ENCODE data around the gene CNTNAP2. TPM values are rescaled to one million over a fixed set of nuclear protein-coding genes. Genes with fewer than 3 reads are reported as not detected.

Gene CNTNAP2
- total and polyA plus RNA-seq, 2 donors (not counting 1 experiment from before 2014, with no cell fraction given), result not detected

GRCh38 chr7:148362541-148362940 is 2245.9 kb downstream of the CNTNAP2 start:
- Histone ChIP-seq H3K79me2 (ENCODE audit: control insufficient read depth, insufficient read depth, low read length) (no peaks in the 10 kb centered on the region), H2AFZ (ENCODE audit: low read length) (no peak overlapping the region), H3K4me2 (ENCODE audit: extremely low read depth, insufficient read depth, low read length) (no peak overlapping the region), H4K20me1 (ENCODE audit: control insufficient read depth, extremely low read depth, insufficient read depth, low read length) (no peaks in the 10 kb centered on the region), H3K9me3 (ENCODE audit: control insufficient read depth, insufficient read depth, low read depth, low read length) (no peaks in the 10 kb centered on the region), H3K27me3 (ENCODE audit: control insufficient read depth, insufficient read depth, low read length) (no peaks in the 10 kb centered on the region), H3K27ac (ENCODE audit: insufficient read depth, low read length) (no peak overlapping the region), H3K4me3 (replicated peaks in 1 of 4; ENCODE audit: control extremely low read depth in 1 of 4, insufficient read depth in 1 of 4, low read depth in 3 of 4, low read length in 4 of 4) (no peak overlapping the region), H3K36me3 (ENCODE audit: control insufficient read depth, insufficient read depth, low read length) (no peaks in the 10 kb centered on the region), H3K4me1 (ENCODE audit: control insufficient read depth, extremely low read depth, insufficient read depth, low read length) (no peaks in the 10 kb centered on the region), H3K9ac (ENCODE audit: insufficient read depth, low read length) (no peak overlapping the region)
- no peak for DNase-seq (ENCODE audit: low read depth in 2 of 2)
- TF ChIP-seq EZH2 (IDR thresholded peaks at IDR 0.05; ENCODE audit: low read length, missing control alignments), result no peak

GRCh38 chr7:148367731-148368475 is 2251.3 kb downstream of the CNTNAP2 start:
- Histone ChIP-seq H3K4me2 (ENCODE audit: extremely low read depth, insufficient read depth, low read length) (no peak overlapping the region), H3K36me3 (ENCODE audit: control insufficient read depth, insufficient read depth, low read length) (no peaks in the 10 kb centered on the region), H2AFZ (ENCODE audit: low read length) (no peak overlapping the region), H3K4me3 (replicated peaks in 1 of 4; ENCODE audit: control extremely low read depth in 1 of 4, insufficient read depth in 1 of 4, low read depth in 3 of 4, low read length in 4 of 4) (no peak overlapping the region), H3K79me2 (ENCODE audit: control insufficient read depth, insufficient read depth, low read length) (no peaks in the 10 kb centered on the region), H3K9ac (ENCODE audit: insufficient read depth, low read length) (no peak overlapping the region), H3K27me3 (ENCODE audit: control insufficient read depth, insufficient read depth, low read length) (no peaks in the 10 kb centered on the region), H3K4me1 (ENCODE audit: control insufficient read depth, extremely low read depth, insufficient read depth, low read length) (no peaks in the 10 kb centered on the region), H4K20me1 (ENCODE audit: control insufficient read depth, extremely low read depth, insufficient read depth, low read length) (no peaks in the 10 kb centered on the region), H3K9me3 (ENCODE audit: control insufficient read depth, insufficient read depth, low read depth, low read length) (no peaks in the 10 kb centered on the region), H3K27ac (ENCODE audit: insufficient read depth, low read length) (no peak overlapping the region)
- TF ChIP-seq EZH2 (IDR thresholded peaks at IDR 0.05; ENCODE audit: low read length, missing control alignments) (no peak), CTCF (conservative IDR thresholded peaks at IDR 0.05 in 1 of 2, IDR thresholded peaks at IDR 0.05 in 1 of 2; ENCODE audit: low read depth in 1 of 2, low read length in 2 of 2) (no peak)
- DNase-seq (ENCODE audit: low read depth in 2 of 2), result no peak

GRCh38 chr7:148368562-148368961 is 2252.0 kb downstream of the CNTNAP2 start:
- Histone ChIP-seq H4K20me1 (ENCODE audit: control insufficient read depth, extremely low read depth, insufficient read depth, low read length) (no peaks in the 10 kb centered on the region), H3K27me3 (ENCODE audit: control insufficient read depth, insufficient read depth, low read length) (no peaks in the 10 kb centered on the region), H3K4me2 (ENCODE audit: extremely low read depth, insufficient read depth, low read length) (no peak overlapping the region), H2AFZ (ENCODE audit: low read length) (no peak overlapping the region), H3K79me2 (ENCODE audit: control insufficient read depth, insufficient read depth, low read length) (no peaks in the 10 kb centered on the region), H3K9ac (ENCODE audit: insufficient read depth, low read length) (no peak overlapping the region), H3K4me3 (replicated peaks in 1 of 4; ENCODE audit: control extremely low read depth in 1 of 4, insufficient read depth in 1 of 4, low read depth in 3 of 4, low read length in 4 of 4) (no peak overlapping the region), H3K36me3 (ENCODE audit: control insufficient read depth, insufficient read depth, low read length) (no peaks in the 10 kb centered on the region), H3K4me1 (ENCODE audit: control insufficient read depth, extremely low read depth, insufficient read depth, low read length) (no peaks in the 10 kb centered on the region), H3K9me3 (ENCODE audit: control insufficient read depth, insufficient read depth, low read depth, low read length) (no peaks in the 10 kb centered on the region), H3K27ac (ENCODE audit: insufficient read depth, low read length) (no peak overlapping the region)
- no peak for TF ChIP-seq EZH2 (IDR thresholded peaks at IDR 0.05; ENCODE audit: low read length, missing control alignments)
- no peak for TF ChIP-seq CTCF (conservative IDR thresholded peaks at IDR 0.05 in 1 of 2, IDR thresholded peaks at IDR 0.05 in 1 of 2; ENCODE audit: low read depth in 1 of 2, low read length in 2 of 2)
- no peak for DNase-seq (ENCODE audit: low read depth in 2 of 2)

Measured in fibroblast of lung (primary cell).